ENCODE data around the gene ATG12.

Gene ATG12

GRCh38 chr5:115807654-115808052, 33.7 kb downstream of the ATG12 start:
- no peak for DNase-seq (ENCODE audit: low read depth)

GRCh38 chr5:115806986-115807653, 34.2 kb downstream of the ATG12 start:
- DNase-seq (ENCODE audit: low read depth) = no peak

- DNase-seq (ENCODE audit: low read depth) = no peak
Measured at GRCh38 chr5:115801984-115802383, 39.4 kb downstream of the ATG12 start.

GRCh38 chr5:115801152-115801551, 40.2 kb downstream of the ATG12 start:
- DNase-seq (ENCODE audit: low read depth) = no peak

- DNase-seq (ENCODE audit: low read depth) = no peak
Measured at GRCh38 chr5:115800108-115800507, 41.3 kb downstream of the ATG12 start.

GRCh38 chr5:115798252-115798651, 43.1 kb downstream of the ATG12 start:
- no peak for DNase-seq (ENCODE audit: low read depth)

GRCh38 chr5:115796656-115797055, 44.7 kb downstream of the ATG12 start:
- no peak for DNase-seq (ENCODE audit: low read depth)

- DNase-seq (ENCODE audit: low read depth) = no peak
Measured at GRCh38 chr5:115795700-115796099, 45.7 kb downstream of the ATG12 start.

- DNase-seq (ENCODE audit: low read depth) = no peak
Measured at GRCh38 chr5:115788440-115788839, 52.9 kb downstream of the ATG12 start.

- DNase-seq (ENCODE audit: low read depth) = no peak
Measured at GRCh38 chr5:115787426-115787825, 53.9 kb downstream of the ATG12 start.

- no peak for DNase-seq (ENCODE audit: low read depth)
Measured at GRCh38 chr5:115785381-115786065, 55.8 kb downstream of the ATG12 start.

- DNase-seq (ENCODE audit: low read depth) = no peak
Measured at GRCh38 chr5:115778417-115778816, 62.9 kb downstream of the ATG12 start.

Measured in stimulated activated CD8-positive, alpha-beta memory T cell treated with anti-CD3 and anti-CD28 coated beads, Interleukin-12 subunit alpha, Interleukin-12 subunit beta, amount 100 ng/mL, for 4 hours (primary cell).